Brain microvascular endothelial cell (primary cell): ENCODE measurements around the gene EDAR.

Experiments
- DNase-seq: peaks from one replicate; pipeline ENCODE4 v3.0.0-alpha.2; 2020
- H3K27ac ChIP-seq: fragments of 250-450 bp; sonication (Bioruptor Pico); 2 replicates; pipeline ENCODE4 v1.5.1; 2020; ENCODE audit warnings: mild to moderate bottlenecking, moderate library complexity
- H3K27me3 ChIP-seq: fragments of 250-450 bp; sonication (Bioruptor Pico); replicated peaks from 2 replicates; pipeline ENCODE4 v1.5.1; 2020; ENCODE audit warnings: mild to moderate bottlenecking
- H3K36me3 ChIP-seq: fragments of 250-450 bp; sonication (Bioruptor Pico); replicated peaks from 2 replicates; pipeline ENCODE4 v1.5.1; 2020; ENCODE audit warnings: mild to moderate bottlenecking
- H3K4me3 ChIP-seq: 2 replicates; pipeline ENCODE4 v1.5.1; 2011; ENCODE audit warnings: low read depth, mild to moderate bottlenecking, control low read depth, low read length, moderate library complexity
- in situ Hi-C: cut with HindIII; loops from 2 replicates; pipeline ENCODE4 v1.10.0; 2017; ENCODE audit warnings: low sequenced_read_pairs, low pct_ligation_motif_present
- TF ChIP-seq, protein P1 (sequence below): IDR thresholded peaks from 2 replicates; pipeline ENCODE4 v1.5.1; 2011; ENCODE audit warnings: low read depth, mild to moderate bottlenecking, moderate library complexity, low read length, control low read depth, inconsistent platforms; ENCODE audit errors: missing control alignments

The EDAR gene

DNA sequence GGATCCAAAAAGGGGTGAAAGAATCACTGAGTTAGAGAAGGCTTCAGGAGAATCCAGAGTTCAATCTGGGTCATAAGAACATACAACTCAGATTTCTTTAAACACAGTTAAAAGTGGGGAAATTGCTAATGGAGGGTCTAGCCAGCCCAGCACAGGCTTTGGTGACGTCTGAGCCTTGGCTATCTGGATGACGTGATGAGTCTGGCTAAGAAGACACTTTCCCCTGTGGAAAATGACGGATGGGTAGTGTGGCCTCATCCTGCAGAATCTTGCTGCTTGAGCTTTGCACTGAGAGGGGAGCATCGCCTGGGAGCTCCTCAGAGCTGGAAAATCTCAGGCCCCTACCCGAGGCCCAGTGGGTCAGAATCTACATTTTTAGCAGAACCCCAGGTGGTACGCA is 19.2 kb downstream of the EDAR start:
- TF ChIP-seq, protein P1, sequence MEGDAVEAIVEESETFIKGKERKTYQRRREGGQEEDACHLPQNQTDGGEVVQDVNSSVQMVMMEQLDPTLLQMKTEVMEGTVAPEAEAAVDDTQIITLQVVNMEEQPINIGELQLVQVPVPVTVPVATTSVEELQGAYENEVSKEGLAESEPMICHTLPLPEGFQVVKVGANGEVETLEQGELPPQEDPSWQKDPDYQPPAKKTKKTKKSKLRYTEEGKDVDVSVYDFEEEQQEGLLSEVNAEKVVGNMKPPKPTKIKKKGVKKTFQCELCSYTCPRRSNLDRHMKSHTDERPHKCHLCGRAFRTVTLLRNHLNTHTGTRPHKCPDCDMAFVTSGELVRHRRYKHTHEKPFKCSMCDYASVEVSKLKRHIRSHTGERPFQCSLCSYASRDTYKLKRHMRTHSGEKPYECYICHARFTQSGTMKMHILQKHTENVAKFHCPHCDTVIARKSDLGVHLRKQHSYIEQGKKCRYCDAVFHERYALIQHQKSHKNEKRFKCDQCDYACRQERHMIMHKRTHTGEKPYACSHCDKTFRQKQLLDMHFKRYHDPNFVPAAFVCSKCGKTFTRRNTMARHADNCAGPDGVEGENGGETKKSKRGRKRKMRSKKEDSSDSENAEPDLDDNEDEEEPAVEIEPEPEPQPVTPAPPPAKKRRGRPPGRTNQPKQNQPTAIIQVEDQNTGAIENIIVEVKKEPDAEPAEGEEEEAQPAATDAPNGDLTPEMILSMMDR: no peak
- in situ Hi-C loops: no loop called here
- Histone ChIP-seq H3K4me3 (no peak overlapping the region), H3K27me3 (peaks cover 4% of the 10 kb centered on the region), H3K36me3 (no peaks in the 10 kb centered on the region), H3K27ac (no peak overlapping the region)
- DNase-seq: no peak

DNA sequence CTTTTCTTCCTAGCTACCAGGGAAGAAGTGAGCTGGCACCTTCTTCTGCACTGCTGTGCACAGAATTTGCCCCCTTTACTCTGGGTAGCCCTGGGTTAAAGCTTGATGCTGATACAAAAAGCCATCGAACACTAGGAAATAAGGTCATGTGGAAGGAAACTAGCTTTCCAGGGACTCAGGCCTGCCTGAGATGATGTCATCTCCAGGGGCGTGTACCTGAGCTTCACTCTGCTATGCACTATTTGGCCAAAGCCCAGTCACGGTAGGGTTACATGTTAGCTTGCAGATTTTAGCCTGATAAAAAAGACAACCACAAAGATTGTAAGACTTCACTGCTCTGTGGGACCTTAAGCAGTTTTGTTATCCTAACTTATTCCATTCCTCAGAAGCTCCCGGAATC is 20.4 kb downstream of the EDAR start:
- in situ Hi-C loops: no loop called here
- Histone ChIP-seq H3K4me3 (no peak overlapping the region), H3K36me3 (no peaks in the 10 kb centered on the region), H3K27ac (no peak overlapping the region), H3K27me3 (peaks cover 4% of the 10 kb centered on the region)
- TF ChIP-seq, protein P1: no peak
- DNase-seq: no peak

DNA sequence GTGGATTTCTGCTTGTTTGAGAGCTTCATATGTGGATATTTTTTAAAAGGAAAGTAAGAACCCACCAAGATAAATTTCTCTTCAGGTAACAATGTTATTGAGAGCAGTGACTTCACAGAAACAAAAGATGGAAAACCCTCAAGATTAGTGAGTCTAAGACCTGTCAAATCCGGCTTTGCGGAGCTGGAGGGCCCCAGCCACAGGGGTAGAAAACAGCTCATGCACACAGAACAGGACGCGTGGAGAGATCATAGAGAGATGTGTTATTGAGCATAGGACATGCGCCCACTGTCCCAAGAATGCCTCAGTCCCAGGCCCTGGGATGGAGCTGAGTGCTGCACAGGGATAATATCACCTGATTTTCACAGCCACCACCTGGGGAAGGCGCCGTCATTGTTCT is 21.3 kb downstream of the EDAR start:
- Histone ChIP-seq H3K36me3 (no peaks in the 10 kb centered on the region), H3K4me3 (no peak overlapping the region), H3K27me3 (peaks cover 6% of the 10 kb centered on the region), H3K27ac (no peak overlapping the region)
- TF ChIP-seq, protein P1: no peak
- in situ Hi-C loops: no loop called here
- no peak for DNase-seq

DNA sequence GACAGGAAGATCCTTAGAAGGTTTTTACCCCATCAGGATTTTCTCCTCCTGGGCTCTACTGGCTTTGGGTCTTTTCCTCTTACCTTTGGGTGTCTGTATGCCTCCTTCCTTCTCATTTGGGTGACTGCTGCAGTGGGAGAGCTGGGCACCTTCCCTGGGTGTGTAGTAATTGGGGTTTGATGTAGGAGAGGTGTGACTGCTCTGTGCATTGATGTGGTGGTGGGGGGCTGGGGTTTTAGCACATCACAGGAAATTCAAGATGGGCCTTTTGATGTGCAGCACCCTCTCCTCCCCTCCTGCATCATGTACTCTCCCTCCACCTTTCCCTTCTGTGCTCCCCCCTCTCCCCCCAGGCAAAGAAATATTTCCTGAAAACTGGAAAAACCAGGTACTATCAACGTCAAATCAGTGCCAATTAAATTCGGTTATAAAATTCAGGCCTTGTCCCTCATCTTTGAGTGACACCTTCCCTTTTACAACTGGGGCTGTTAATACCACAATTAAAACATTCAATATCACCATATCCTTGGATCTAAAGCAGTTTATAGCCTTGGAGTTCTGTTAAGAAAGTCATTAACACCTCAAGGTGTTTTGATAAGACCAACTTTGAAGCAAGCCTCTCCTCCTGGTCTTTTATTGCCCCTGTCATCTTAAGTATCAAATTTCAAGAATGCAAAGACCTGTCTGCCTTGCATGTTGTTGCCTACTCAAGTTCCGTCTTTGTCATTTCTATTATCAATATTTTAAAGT is 23.3 kb downstream of the EDAR start:
- Histone ChIP-seq H3K4me3 (no peak overlapping the region), H3K27ac (no peak overlapping the region), H3K27me3 (peaks cover 6% of the 10 kb centered on the region), H3K36me3 (no peaks in the 10 kb centered on the region)
- TF ChIP-seq, protein P1: no peak
- in situ Hi-C loops: no loop called here
- DNase-seq: no peak

DNA sequence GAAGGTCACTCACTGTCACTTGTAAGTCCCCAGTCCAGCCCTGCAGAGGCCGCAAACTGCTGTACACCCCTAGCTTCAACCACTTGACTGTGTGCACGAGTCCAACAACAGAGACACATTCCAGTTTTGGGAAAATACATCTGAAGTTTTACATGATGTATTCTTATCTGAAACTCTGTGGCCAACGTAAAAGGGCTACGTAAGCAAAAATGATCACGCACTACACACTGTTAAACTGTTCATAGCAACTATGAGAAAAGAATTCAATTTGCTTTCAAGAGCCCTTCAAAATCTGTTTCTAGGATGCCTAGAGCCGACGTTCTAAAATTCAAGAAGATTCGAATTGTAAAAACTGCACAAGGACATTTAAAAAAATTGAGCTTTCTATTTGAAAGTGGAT is 26.0 kb downstream of the EDAR start:
- TF ChIP-seq, protein P1: no peak
- no peak for DNase-seq
- Histone ChIP-seq H3K27me3 (peaks cover 3% of the 10 kb centered on the region), H3K4me3 (no peak overlapping the region), H3K27ac (no peak overlapping the region), H3K36me3 (no peaks in the 10 kb centered on the region)
- in situ Hi-C loops: no loop called here

DNA sequence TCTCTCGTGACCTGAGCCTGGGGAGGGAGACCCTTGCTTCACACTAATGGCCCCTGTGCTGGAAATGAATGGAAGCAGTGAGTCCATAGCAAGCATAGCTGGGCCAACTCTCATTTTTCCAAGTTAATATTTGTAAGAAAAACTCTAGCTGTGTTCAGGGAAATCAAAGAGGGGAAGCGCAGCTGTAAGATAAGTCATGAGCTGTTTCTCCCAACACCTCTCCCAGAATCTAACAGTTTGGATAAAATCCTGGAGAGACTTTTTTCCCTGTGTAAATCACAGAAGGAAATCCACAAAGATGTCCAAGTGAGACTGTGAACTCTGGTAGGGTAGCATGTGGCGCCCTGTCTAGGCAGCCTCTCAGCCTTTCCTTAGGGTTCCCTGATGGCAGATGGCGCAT is 27.2 kb downstream of the EDAR start:
- no peak for DNase-seq
- TF ChIP-seq, protein P1: no peak
- no peaks in the 10 kb centered on the region for H3K36me3 ChIP-seq
- no peak overlapping the region for H3K4me3 ChIP-seq
- peaks cover 3% of the 10 kb centered on the region for H3K27me3 ChIP-seq
- in situ Hi-C loops: no loop called here
- no peak overlapping the region for H3K27ac ChIP-seq
